KMS-11 (cell line): ENCODE measurements around the gene FSIP1.

ENCODE experiments used
- H2AFZ ChIP-seq: fragments of 200-600 bp; sonication (generic); 2 replicates; pipeline ENCODE4 v1.6.1; 2016; ENCODE audit warnings: antibody characterized with exemption, mixed run types, low read depth
- H3K27ac ChIP-seq: fragments of 200-600 bp; sonication (generic); 2 replicates; pipeline ENCODE4 v1.6.1; 2016; ENCODE audit warnings: mild to moderate bottlenecking, mixed run types
- H3K27me3 ChIP-seq: fragments of 200-600 bp; sonication (generic); 2 replicates; pipeline ENCODE4 v1.6.1; 2017; ENCODE audit warnings: mild to moderate bottlenecking, low read depth, mixed run types, moderate library complexity; ENCODE audit not compliant: insufficient read depth
- H3K36me3 ChIP-seq: fragments of 200-600 bp; sonication (generic); 2 replicates; pipeline ENCODE4 v1.6.1; 2017; ENCODE audit warnings: mild to moderate bottlenecking, mixed run types; ENCODE audit not compliant: insufficient read depth
- H3K4me1 ChIP-seq: fragments of 200-600 bp; sonication (generic); 2 replicates; pipeline ENCODE4 v1.6.1; 2016; ENCODE audit warnings: mild to moderate bottlenecking, low read depth, mixed run types; ENCODE audit not compliant: poor library complexity, severe bottlenecking
- H3K4me2 ChIP-seq: fragments of 200-600 bp; sonication (generic); 2 replicates; pipeline ENCODE4 v1.7.0; 2016; ENCODE audit warnings: mild to moderate bottlenecking, mixed run types
- H3K4me3 ChIP-seq: fragments of 200-600 bp; sonication (generic); IDR thresholded peaks from 2 replicates; pipeline ENCODE4 v1.6.1; 2017; ENCODE audit warnings: low read depth, low read length, mixed read lengths; ENCODE audit not compliant: insufficient read depth
- H3K79me2 ChIP-seq: fragments of 200-600 bp; sonication (generic); 2 replicates; pipeline ENCODE4 v1.6.1; 2016; ENCODE audit warnings: low read depth, mixed run types; ENCODE audit not compliant: insufficient read depth
- H3K9ac ChIP-seq: fragments of 200-600 bp; sonication (generic); 2 replicates; pipeline ENCODE4 v1.6.1; 2016; ENCODE audit warnings: mild to moderate bottlenecking, mixed run types
- H4K20me1 ChIP-seq: fragments of 200-600 bp; sonication (generic); 2 replicates; pipeline ENCODE4 v1.6.1; 2016; ENCODE audit warnings: mild to moderate bottlenecking, mixed run types; ENCODE audit not compliant: insufficient read depth
- TF ChIP-seq, protein P1 (sequence below): fragments of 200-600 bp; sonication (generic); conservative IDR thresholded peaks from 2 replicates; pipeline ENCODE4 v1.6.1; 2017; ENCODE audit warnings: low read depth, mild to moderate bottlenecking, antibody characterized with exemption, low read length, moderate library complexity, mixed read lengths

Gene FSIP1

DNA sequence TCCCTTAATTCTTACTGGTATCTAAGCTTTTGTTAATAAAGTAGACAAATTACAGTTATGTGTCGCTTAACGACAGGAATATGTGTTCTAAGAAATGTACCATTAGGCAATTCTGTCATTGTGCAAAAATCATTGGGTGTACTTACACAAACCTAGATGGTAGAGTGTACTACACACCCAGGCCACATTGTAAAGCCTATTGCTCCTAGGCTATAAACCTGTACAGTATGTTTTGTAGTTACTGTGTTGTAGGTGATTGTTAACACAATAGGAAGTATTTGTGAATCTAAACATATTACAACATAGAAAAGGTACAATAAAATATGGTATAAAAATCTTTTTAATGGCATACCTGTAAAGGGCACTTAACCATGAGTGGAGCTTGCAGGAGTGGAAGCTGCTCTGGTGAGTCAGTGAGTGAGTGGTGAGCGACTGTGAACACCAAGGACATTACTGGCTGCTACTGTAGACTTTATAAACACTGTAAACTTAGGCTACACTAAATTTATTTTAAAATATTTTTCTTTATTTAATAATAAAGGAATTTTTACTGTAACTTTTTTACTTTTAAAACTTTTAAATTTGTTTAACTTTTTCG is 47.4 kb downstream of the FSIP1 start:
- Histone ChIP-seq H3K79me2 (no peaks in the 10 kb centered on the region), H3K4me3 (no peak overlapping the region), H3K27me3 (no peaks in the 10 kb centered on the region), H3K4me2 (no peak overlapping the region), H3K36me3 (no peaks in the 10 kb centered on the region), H3K4me1 (no peaks in the 10 kb centered on the region), H3K27ac (no peak overlapping the region), H2AFZ (no peak overlapping the region), H4K20me1 (no peaks in the 10 kb centered on the region), H3K9ac (no peak overlapping the region)
- TF ChIP-seq, protein P1, sequence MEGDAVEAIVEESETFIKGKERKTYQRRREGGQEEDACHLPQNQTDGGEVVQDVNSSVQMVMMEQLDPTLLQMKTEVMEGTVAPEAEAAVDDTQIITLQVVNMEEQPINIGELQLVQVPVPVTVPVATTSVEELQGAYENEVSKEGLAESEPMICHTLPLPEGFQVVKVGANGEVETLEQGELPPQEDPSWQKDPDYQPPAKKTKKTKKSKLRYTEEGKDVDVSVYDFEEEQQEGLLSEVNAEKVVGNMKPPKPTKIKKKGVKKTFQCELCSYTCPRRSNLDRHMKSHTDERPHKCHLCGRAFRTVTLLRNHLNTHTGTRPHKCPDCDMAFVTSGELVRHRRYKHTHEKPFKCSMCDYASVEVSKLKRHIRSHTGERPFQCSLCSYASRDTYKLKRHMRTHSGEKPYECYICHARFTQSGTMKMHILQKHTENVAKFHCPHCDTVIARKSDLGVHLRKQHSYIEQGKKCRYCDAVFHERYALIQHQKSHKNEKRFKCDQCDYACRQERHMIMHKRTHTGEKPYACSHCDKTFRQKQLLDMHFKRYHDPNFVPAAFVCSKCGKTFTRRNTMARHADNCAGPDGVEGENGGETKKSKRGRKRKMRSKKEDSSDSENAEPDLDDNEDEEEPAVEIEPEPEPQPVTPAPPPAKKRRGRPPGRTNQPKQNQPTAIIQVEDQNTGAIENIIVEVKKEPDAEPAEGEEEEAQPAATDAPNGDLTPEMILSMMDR, result no peak

DNA sequence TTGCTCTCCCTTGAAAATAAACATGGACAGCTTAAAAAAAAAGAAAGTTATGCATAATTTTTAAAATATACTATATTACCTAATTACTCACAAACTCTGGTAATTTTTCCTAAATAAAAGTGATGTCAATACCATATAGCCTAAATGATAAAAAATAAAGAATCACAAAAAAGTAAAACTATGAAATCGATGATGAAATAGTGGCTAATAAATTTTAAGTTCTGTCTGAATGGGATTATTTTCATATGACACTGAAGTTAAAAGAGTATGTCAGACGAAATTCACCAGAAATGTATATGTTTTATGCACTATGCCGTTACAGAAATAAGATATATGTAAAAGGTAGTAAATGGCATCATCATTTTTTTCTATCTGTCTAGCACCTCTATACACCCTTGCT is 51.4 kb downstream of the FSIP1 start:
- Histone ChIP-seq H3K4me2 (no peak overlapping the region), H3K4me3 (no peak overlapping the region), H3K27me3 (no peaks in the 10 kb centered on the region), H4K20me1 (no peaks in the 10 kb centered on the region), H3K36me3 (no peaks in the 10 kb centered on the region), H3K9ac (no peak overlapping the region), H3K4me1 (no peaks in the 10 kb centered on the region), H3K79me2 (no peaks in the 10 kb centered on the region), H2AFZ (no peak overlapping the region), H3K27ac (no peak overlapping the region)
- TF ChIP-seq, protein P1, result no peak

DNA sequence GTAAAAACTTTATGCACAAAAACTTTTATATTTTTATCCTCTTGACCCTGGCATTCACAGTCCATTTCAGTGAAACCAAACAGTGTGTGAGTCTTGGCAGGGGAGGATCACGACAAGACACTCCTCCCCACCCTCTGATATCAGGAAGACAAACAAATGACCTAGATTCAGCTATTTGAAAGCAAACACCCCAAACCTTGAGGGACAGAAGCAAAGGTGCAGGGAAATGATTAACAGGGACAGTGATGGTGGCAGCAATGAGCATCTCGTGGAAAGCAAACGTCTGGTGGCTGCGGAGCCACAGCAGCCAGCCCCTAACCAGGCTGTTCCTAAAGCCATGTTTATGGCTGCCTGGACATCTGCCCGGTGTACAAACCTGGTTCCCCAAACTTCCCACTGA is 52.1 kb downstream of the FSIP1 start:
- H3K27me3 ChIP-seq, result no peaks in the 10 kb centered on the region
- TF ChIP-seq, protein P1, result no peak
- no peak overlapping the region for H3K9ac ChIP-seq
- H3K79me2 ChIP-seq, result no peaks in the 10 kb centered on the region
- no peak overlapping the region for H3K4me3 ChIP-seq
- H4K20me1 ChIP-seq, result no peaks in the 10 kb centered on the region
- no peak overlapping the region for H3K4me2 ChIP-seq
- H2AFZ ChIP-seq, result no peak overlapping the region
- H3K36me3 ChIP-seq, result no peaks in the 10 kb centered on the region
- H3K4me1 ChIP-seq, result no peaks in the 10 kb centered on the region
- no peak overlapping the region for H3K27ac ChIP-seq

DNA sequence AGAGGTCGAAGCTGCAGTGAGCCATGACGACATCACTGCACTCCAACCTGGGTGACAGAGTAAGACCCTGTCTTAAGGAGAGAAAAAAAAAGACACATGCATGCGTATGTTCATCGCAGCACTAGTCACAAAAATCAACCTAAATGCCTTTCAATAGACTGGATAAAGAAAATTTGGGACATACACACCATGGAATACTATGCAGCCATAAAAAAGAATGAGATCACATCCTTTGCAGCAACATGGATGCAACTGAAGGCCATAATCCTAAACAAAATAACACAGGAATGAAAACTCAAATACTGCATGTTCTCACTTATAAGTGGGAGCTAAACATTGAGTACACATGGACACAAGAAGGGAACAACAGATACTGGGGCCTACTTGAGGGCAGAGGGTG is 53.1 kb downstream of the FSIP1 start:
- no peaks in the 10 kb centered on the region for H3K27me3 ChIP-seq
- no peak overlapping the region for H3K4me3 ChIP-seq
- no peak overlapping the region for H3K9ac ChIP-seq
- no peak overlapping the region for H3K27ac ChIP-seq
- H3K4me2 ChIP-seq, result no peak overlapping the region
- TF ChIP-seq, protein P1, result no peak
- H3K4me1 ChIP-seq, result no peaks in the 10 kb centered on the region
- H4K20me1 ChIP-seq, result no peaks in the 10 kb centered on the region
- no peaks in the 10 kb centered on the region for H3K36me3 ChIP-seq
- no peaks in the 10 kb centered on the region for H3K79me2 ChIP-seq
- H2AFZ ChIP-seq, result no peak overlapping the region
